Naive B cell (primary cell): Measurements from ENCODE around the gene CNPY4. TPM values are rescaled to one million over a fixed set of nuclear protein-coding genes. Genes with fewer than 3 reads are reported as not detected.

Experiments
- ATAC-seq, 2 donors: fragments of 150-1000 bp; cut with Tn5 transposase; 2 replicates each; pipeline ENCODE4 v1.10.0; 2021; ENCODE audit warnings: low read depth in 2 of 2, mild to moderate bottlenecking in 2 of 2, moderate library complexity in 2 of 2
- DNase-seq: peaks from one replicate; pipeline ENCODE4 v3.0.0; 2022
- H3K27ac Mint-ChIP-seq, 6 donors: one replicate each; pipeline ENCODE4 v1.8.0; 2020 to 2022; ENCODE audit warnings: mild to moderate bottlenecking in 6 of 6, mixed read lengths in 6 of 6, moderate library complexity in 5 of 6, inconsistent platforms in 2 of 6
- H3K27me3 Mint-ChIP-seq, 3 donors: one replicate each; pipeline ENCODE4 v1.8.0; 2021 to 2022; ENCODE audit warnings: mixed read lengths in 3 of 3, mild to moderate bottlenecking in 1 of 3
- H3K36me3 Mint-ChIP-seq, 2 donors: one replicate each; pipeline ENCODE4 v1.8.0; 2020 to 2022; ENCODE audit warnings: mixed read lengths in 2 of 2, inconsistent platforms in 1 of 2, mild to moderate bottlenecking in 1 of 2
- H3K4me1 Mint-ChIP-seq, 3 donors: one replicate each; pipeline ENCODE4 v1.8.0; 2020 to 2022; ENCODE audit warnings: mixed read lengths in 3 of 3, inconsistent platforms in 1 of 3, mild to moderate bottlenecking in 1 of 3, moderate library complexity in 1 of 3
- H3K4me3 Mint-ChIP-seq, 8 donors: one replicate each; pipeline ENCODE4 v1.8.0; 2020 to 2022; ENCODE audit warnings: mild to moderate bottlenecking in 8 of 8, mixed read lengths in 8 of 8, moderate library complexity in 8 of 8, inconsistent platforms in 2 of 8
- H3K9me3 Mint-ChIP-seq, 7 donors: one replicate each; pipeline ENCODE4 v1.8.0; 2020 to 2022; ENCODE audit warnings: mixed read lengths in 7 of 7, mild to moderate bottlenecking in 5 of 7, inconsistent platforms in 2 of 7, moderate library complexity in 1 of 7
- polyA plus RNA-seq, 6 donors: library from polyadenylated mRNA; unstranded; fragments of 300-500 nt; fragmentation: Illumina TruSeq; gene quantifications; one replicate each; pipeline ENCODE4 v1.2.3, GENCODE V29; 2021; ENCODE audit warnings: low read depth in 6 of 6

CNPY4 gene
- polyA plus RNA-seq, 6 donors from 2014 or later: 4.9 to 8.6 (median 5.8) TPM; not detected in 1

DNA sequence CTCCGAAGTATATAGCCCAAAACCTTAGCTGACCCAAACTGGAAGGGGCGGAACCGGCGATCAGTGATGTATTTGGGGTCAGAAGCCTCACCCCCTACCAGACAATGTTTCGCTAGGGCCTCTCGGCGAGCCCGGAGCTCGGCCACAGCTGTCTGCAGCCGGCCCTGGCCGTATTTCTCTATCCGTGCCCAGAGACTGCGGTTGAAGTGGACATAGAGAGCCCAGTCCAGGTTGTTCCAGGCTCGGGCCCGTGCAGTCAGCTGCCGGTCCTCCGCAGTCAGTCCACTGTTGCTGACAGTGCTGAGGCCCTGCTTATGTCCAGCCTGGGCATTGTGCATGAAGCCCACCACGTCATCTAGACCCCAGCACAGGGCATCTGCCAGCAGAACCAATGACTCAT lies 40.6 kb downstream of the CNPY4 start:
- peak overlapping the region in 1 of 6 donors; percentile 75 for H3K27ac Mint-ChIP-seq
- H3K27me3 Mint-ChIP-seq: no peaks in the 10 kb centered on the region
- no peaks in the 10 kb centered on the region for H3K36me3 Mint-ChIP-seq
- H3K9me3 Mint-ChIP-seq: no peaks in the 10 kb centered on the region
- ATAC-seq: no peak
- peaks cover 17 to 51% (median 47%) of the 10 kb centered on the region in 3 donors for H3K4me1 Mint-ChIP-seq
- no peak for DNase-seq
- H3K4me3 Mint-ChIP-seq: peak overlapping the region in 7 of 8 donors; percentile 78 to 92 (median 88)

DNA sequence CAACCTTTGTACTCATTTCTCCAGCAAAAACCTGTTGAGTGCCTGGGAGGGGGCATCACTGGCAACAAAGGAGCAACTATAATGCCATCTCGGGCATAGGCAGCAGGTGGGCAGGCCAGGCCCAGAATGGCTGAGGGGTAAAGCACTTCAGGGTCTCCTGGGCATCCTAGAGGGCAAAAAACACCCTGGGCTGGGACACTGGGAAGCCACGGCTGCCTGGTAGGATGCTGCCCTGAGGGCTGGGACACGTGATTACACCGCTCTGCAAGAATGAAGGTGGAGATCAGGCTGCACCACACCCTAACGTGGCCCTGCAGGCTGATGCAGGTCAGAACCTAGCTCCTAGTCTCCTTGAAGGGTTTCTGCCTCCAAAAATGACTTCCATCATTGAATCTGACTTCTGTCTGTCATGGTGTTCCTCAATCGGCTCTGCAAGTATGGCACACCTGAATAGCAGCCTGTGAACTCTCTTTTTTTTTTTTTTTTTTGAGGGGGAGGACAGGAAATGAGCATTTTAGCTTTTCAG lies 43.6 kb downstream of the CNPY4 start:
- H3K27me3 Mint-ChIP-seq: peaks cover 23 to 26% (median 24%) of the 10 kb centered on the region in 3 donors

DNA sequence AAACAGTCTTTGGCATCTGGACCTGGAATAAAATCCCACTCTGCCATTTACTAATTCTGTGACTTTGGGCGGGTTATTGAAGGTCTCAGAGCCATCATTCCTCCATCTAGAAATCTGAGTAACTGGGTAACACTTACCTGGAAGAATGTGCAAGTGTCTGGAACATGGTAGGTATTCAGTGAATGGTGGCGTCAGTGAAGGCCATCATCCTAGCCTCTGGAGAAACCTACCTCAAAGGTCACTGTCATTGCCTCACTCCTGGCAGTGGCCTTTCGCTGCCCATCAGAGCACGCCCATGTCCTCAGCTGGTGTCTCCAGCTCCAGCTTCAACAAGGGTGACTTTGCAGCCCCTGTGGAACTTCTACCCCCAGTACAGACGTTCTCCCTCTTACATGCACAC lies 44.4 kb downstream of the CNPY4 start:
- H3K27me3 Mint-ChIP-seq: peaks cover 31 to 34% (median 32%) of the 10 kb centered on the region in 3 donors
- DNase-seq (no peak), ATAC-seq (no peak)
- peak overlapping the region in 1 of 8 donors; percentile 67 for H3K4me3 Mint-ChIP-seq
- no peaks in the 10 kb centered on the region for H3K36me3 Mint-ChIP-seq
- peaks cover 26 to 44% (median 43%) of the 10 kb centered on the region in 3 donors for H3K4me1 Mint-ChIP-seq
- H3K27ac Mint-ChIP-seq: peak overlapping the region in 1 of 6 donors; percentile 57
- no peaks in the 10 kb centered on the region for H3K9me3 Mint-ChIP-seq

More for the DNA sequence above, 43.6 kb downstream of the CNPY4 start:
- no peaks in the 10 kb centered on the region for H3K9me3 Mint-ChIP-seq
- H3K4me3 Mint-ChIP-seq: peak overlapping the region in 1 of 8 donors; percentile 42
- H3K36me3 Mint-ChIP-seq: no peaks in the 10 kb centered on the region
- H3K4me1 Mint-ChIP-seq: peaks cover 18 to 40% (median 39%) of the 10 kb centered on the region in 3 donors
- peak overlapping the region in 1 of 6 donors; percentile 57 for H3K27ac Mint-ChIP-seq
- DNase-seq: no peak
- no peak for ATAC-seq

DNA sequence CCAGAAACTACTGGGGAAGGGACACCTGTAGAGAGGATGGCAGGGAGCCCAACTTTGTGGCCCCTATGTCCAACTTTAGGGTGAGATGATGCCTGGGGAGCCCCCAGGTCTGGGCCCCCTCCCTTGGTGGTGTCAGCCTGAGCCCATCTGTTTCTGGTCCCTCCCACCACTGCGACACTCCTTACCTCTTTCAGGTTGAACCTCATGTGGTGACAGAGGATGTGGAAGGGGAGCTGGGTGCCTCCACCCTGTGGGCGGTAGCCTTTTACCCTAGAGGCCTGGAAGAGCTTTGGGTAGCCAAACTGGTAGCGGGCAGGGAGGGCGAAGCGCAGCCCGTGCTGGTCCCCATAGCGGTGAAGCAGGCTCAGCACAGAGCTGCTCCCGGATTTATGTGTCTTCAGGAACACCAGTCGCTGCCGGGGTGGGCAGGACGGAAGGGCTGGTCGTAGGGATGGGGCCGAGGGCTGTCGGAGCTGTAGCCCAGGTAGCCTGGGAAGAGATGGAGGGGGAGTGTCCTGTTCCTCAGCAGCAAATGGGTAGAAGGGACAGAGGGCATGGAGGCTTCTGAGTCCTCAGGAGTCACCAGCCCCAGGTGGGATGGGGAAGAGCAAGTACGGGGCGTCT lies 47.0 kb downstream of the CNPY4 start:
- no peak overlapping the region for H3K27ac Mint-ChIP-seq
- H3K27me3 Mint-ChIP-seq: peaks cover 43 to 51% (median 47%) of the 10 kb centered on the region in 3 donors
- ATAC-seq (no peak), DNase-seq (no peak)
- peaks cover 36 to 54% (median 48%) of the 10 kb centered on the region in 3 donors for H3K4me1 Mint-ChIP-seq
- no peaks in the 10 kb centered on the region for H3K9me3 Mint-ChIP-seq
- no peaks in the 10 kb centered on the region for H3K36me3 Mint-ChIP-seq
- peak overlapping the region in 3 of 8 donors; percentile 50 to 80 (median 64) for H3K4me3 Mint-ChIP-seq

DNA sequence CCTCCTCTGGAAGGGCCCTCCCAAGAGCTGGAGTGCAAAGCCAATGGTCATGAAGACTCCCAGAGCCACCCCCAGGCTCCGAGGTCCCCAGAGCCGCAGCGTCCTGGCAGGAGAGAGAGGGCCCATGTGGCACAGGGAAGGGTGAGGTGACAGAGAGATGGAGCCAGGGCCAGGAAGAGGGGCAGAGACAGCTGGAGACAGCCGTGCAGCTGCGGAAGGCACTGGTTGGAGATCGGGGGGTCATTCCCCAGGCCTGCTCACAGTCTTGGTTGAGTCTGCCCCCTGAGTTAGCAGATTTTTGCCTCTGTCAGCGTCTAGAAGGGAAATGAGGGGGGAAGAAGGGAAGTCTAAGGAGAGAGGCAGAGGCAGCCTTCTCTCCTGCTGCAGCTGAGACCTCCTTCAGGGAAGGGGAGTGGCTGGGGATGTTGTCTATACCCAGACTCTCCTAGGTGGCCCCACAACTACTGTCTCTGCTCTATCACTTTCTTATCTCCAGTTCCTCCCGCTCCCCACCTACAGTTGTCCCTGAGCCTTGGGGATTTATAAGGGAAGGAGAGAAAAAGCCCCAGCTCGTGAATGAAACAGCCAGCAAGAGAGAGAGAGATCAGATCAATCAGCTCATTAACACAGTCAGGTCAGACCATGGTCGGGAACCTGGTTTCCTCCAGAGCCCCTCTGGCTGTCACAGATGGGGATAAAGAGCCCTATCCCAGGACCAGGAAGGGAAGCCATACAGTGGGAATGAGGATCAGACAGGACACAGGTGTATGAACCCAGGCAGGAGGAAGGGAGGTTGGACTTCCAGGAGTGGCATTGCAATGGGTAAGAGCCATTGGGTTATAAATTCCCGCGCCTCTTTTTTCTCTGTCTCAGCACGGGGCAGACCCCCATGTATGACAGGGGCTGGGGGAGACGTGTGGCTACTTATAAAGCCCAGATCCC lies 47.8 kb downstream of the CNPY4 start:
- no peaks in the 10 kb centered on the region for H3K9me3 Mint-ChIP-seq
- H3K27me3 Mint-ChIP-seq: peaks cover 43 to 51% (median 47%) of the 10 kb centered on the region in 3 donors
- H3K4me1 Mint-ChIP-seq: peaks cover 41 to 56% (median 53%) of the 10 kb centered on the region in 3 donors
- H3K4me3 Mint-ChIP-seq: peak overlapping the region; percentile 6 to 84 (median 76)
- H3K36me3 Mint-ChIP-seq: no peaks in the 10 kb centered on the region
- H3K27ac Mint-ChIP-seq: peak overlapping the region in 1 of 6 donors; percentile 5
- DNase-seq (no peak), ATAC-seq (no peak)

DNA sequence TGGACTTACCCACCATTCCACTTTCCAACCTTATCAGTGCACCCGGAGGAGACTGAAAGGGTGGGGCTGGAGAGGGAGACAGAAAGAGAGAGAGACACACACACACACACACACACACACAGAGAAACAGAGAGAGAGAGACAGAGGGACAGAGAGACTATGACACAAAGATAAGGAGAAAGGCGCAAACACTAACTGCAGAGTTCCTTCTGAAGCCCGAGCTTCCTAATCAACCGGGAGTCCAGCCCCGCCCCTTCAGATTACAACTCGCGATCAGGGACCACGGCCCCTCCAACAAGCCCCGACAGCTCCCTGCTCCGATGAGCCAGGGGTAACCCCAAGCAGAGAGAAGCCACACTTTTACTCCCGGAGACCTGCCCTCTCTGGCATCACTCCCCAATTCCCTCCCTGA lies 48.5 kb downstream of the CNPY4 start:
- Mint-ChIP-seq H3K4me3 (peak overlapping the region; percentile 70 to 84 (median 80)), H3K4me1 (peaks cover 41 to 53% (median 49%) of the 10 kb centered on the region in 3 donors), H3K36me3 (no peaks in the 10 kb centered on the region), H3K9me3 (no peaks in the 10 kb centered on the region), H3K27me3 (peaks cover 43 to 51% (median 47%) of the 10 kb centered on the region in 3 donors), H3K27ac (peak overlapping the region in 2 of 6 donors; percentile 5 to 28)
- no peak for DNase-seq
- ATAC-seq: peak; percentile 13 to 16

DNA sequence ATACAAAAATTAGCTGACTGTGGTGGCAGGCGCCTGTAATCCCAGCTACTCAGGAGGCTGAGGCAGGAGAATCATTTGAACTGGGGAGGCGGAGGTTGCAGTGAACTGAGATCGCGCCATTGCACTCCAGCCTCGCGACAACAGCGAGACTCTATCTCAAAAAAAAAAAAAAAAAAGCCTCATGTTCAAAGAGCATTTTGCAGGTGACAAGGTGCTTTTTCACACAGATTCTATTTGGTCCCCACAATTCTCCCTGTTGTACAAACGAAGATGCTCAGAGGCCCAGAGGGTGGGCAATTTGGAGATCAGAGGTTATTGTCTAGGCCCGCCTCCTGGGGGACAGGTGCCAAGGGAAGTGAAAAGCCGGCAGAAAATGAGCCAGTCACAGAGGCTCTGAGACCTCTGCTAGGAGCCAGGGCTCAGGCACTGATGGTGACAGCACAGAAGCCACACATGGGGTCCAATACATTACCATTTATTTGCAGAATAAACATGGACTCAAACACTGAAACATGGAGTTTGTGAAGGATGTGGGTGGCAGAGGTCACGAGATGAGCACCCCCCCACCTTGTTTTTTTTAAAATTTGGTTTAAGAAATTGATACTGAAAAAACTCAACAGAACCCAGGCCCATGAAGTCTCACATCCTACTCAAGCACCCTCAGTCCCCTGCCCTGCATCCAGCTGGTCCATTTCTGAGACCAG lies 49.9 kb downstream of the CNPY4 start:
- peaks cover 38 to 53% (median 46%) of the 10 kb centered on the region in 3 donors for H3K4me1 Mint-ChIP-seq
- no peak for ATAC-seq
- no peak for DNase-seq
- no peaks in the 10 kb centered on the region for H3K36me3 Mint-ChIP-seq
- peak overlapping the region; percentile 1 to 84 (median 78) for H3K4me3 Mint-ChIP-seq
- H3K9me3 Mint-ChIP-seq: no peaks in the 10 kb centered on the region
- no peak overlapping the region for H3K27ac Mint-ChIP-seq
- peaks cover 43 to 51% (median 47%) of the 10 kb centered on the region in 3 donors for H3K27me3 Mint-ChIP-seq

DNA sequence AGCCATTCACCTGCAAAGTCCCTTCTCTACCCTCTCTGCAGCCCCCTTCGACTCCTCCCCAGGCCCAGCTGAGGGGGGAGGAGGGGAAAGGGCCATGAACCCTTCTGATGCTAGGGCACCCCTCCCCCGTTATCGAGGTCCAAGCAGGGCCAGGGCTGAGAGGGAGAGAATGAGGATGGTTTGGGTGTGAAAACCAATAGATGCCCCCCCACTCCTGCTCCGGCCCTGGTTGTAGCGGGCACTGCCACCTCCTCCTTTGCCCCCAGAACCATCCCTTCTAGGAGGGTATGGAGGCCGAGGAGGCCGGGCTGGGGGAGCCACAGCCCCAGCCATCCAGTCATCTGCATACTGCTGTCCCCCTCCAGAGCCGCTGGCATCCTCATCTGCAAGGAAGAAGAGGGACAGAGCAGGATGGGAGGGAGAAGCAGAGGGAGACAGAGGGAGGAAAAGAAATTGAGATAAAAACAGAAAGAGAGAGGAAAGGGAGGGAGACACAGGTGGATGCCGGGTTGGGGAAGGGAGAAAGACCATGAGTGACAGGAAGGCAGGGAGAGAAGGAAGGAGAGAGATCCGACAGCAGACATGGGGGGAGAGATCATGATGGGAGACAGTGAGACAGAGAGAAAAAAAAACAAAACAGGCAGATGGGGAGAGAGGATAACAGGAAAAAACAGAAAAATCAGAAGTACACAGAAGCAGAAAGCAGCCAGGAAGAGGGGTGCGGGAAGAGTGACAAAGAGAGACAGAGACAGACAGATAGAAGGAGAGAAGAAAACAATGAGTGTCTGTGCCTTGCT lies 50.9 kb downstream of the CNPY4 start:
- peaks cover 43 to 51% (median 47%) of the 10 kb centered on the region in 3 donors for H3K27me3 Mint-ChIP-seq
- H3K4me1 Mint-ChIP-seq: peaks cover 38 to 58% (median 49%) of the 10 kb centered on the region in 3 donors
- ATAC-seq (no peak), DNase-seq (no peak)
- peak overlapping the region; percentile 67 to 87 (median 75) for H3K4me3 Mint-ChIP-seq
- no peaks in the 10 kb centered on the region for H3K36me3 Mint-ChIP-seq
- H3K9me3 Mint-ChIP-seq: no peaks in the 10 kb centered on the region
- peak overlapping the region in 4 of 6 donors; percentile 45 to 80 (median 52) for H3K27ac Mint-ChIP-seq

DNA sequence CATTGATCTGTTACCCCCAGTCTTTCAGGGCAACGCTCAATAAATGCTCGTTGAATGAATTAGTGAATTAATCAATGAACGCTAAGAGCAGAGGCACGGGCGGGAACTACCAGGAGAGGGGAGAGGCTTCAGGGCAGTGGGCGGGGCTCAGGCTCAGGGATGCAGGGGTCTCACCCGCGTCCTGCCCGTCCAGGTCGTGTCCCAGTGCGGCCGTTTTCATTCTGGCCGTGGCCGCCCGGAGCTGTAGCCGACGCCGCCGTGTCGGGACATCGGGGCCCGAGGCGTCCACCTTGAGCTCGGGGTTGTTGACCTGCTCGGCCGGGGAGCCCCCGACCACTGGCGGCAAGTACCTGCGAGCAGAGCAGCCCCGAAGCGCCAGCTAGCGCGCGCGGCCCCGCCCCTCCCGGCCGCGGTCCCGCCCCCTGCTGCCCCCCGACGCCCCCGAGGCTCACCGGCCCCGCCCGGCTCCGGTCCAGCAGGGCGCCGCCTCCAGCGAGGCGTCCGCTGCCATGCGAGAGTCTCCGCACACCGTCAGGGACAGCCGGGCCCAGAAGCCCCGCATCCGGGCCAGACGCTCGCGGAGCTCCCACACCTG lies 51.8 kb downstream of the CNPY4 start:
- ATAC-seq (peak; percentile 49 to 50), DNase-seq (peak; percentile 43)
- Mint-ChIP-seq H3K4me3 (peak overlapping the region; percentile 42 to 86 (median 75)), H3K27ac (no peak overlapping the region), H3K27me3 (peaks cover 39 to 44% (median 41%) of the 10 kb centered on the region in 3 donors), H3K36me3 (no peaks in the 10 kb centered on the region), H3K4me1 (peaks cover 42 to 59% (median 53%) of the 10 kb centered on the region in 3 donors), H3K9me3 (no peaks in the 10 kb centered on the region)

DNA sequence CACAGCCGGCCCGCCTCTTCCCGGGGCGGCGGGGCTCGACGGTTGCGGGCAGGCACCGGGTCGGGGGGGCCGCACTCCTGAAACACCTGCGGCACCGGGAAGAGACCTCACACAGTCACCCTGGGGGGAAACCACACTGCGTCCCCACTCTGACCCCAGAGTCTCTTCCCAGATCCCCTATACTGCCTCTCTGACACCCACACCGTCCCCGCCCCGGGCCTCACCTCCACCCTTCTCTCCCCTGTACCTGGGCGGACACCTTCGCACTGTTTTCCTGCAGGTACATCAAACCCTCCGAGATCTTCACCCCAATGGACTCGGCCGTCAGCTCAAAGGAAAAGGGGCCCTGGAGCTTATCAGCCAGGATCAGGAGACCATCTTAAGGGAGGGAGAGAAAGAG lies 52.4 kb downstream of the CNPY4 start:
- Mint-ChIP-seq H3K9me3 (no peaks in the 10 kb centered on the region), H3K27me3 (peaks cover 32 to 38% (median 35%) of the 10 kb centered on the region in 3 donors), H3K4me3 (peak overlapping the region; percentile 67 to 85 (median 82)), H3K4me1 (peaks cover 43 to 60% (median 57%) of the 10 kb centered on the region in 3 donors), H3K27ac (peak overlapping the region in 2 of 6 donors; percentile 19 to 52), H3K36me3 (no peaks in the 10 kb centered on the region)
- ATAC-seq (peak in 1 of 2 donors; percentile 18), DNase-seq (no peak)

DNA sequence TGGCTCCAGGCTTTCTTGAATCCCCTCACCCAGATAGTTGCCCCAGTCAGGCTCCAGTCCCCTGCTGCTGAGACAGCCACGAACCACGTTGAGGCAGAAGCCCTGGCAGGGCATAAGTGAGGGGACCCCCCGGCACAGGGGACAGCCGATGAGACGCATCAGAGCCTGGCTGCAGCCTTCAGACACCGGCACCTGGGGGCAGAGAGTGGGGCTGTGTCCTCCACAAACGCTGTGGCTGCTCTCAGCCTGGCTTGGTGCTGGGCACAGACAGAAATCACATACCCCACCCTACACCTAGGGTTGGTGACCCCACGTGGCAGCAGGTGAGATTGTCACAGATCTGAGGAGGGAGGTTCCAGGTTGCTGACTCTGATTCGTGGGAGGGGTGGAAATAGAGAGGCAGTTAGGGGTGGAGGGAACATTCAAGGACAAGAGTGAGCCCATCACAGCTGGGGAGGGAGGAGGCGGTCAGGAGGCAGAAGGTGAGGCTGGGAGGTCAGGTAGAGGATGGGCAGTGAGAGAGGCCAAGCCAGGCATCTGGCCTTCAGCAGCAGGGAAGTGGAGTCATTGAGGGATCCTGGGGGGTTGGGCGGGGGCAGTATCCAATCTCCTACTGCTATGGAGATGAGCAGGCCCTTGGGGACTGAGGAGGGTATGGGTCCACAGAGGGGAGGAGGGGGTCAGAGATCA lies 54.5 kb downstream of the CNPY4 start:
- Mint-ChIP-seq H3K27ac (no peak overlapping the region), H3K27me3 (peaks cover 11 to 17% (median 14%) of the 10 kb centered on the region in 3 donors), H3K36me3 (no peaks in the 10 kb centered on the region), H3K4me1 (peaks cover 29 to 49% (median 46%) of the 10 kb centered on the region in 3 donors), H3K9me3 (peaks cover 0 to 1% (median 0%) of the 10 kb centered on the region in 7 donors), H3K4me3 (peak overlapping the region in 1 of 8 donors; percentile 41)
- ATAC-seq (no peak), DNase-seq (no peak)
